Type B pancreatic cell (in vitro differentiated cells): ENCODE data around the gene ARVCF. TPM values are rescaled to one million over a fixed set of nuclear protein-coding genes. Genes with fewer than 3 reads are reported as not detected.
A peak's percentile ranks its signal among the peaks of the same experiment; 100 is the strongest.

Experiments
- DNase-seq: peaks from one replicate; pipeline ENCODE4 v3.0.0; 2021; ENCODE audit warnings: mixed read lengths; ENCODE audit not compliant: unreplicated experiment; ENCODE audit errors: extremely low spot score
- H3K27ac Mint-ChIP-seq: 2 replicates; pipeline ENCODE4 v1.8.0; 2021; ENCODE audit warnings: mild to moderate bottlenecking, mixed read lengths
- H3K27me3 Mint-ChIP-seq: 2 replicates; pipeline ENCODE4 v1.8.0; 2021; ENCODE audit warnings: mixed read lengths
- H3K36me3 Mint-ChIP-seq: 2 replicates; pipeline ENCODE4 v1.8.0; 2021; ENCODE audit warnings: mixed read lengths
- H3K4me1 Mint-ChIP-seq: one replicate; pipeline ENCODE4 v1.8.0; 2021; ENCODE audit warnings: mixed read lengths; ENCODE audit not compliant: unreplicated experiment
- H3K4me3 Mint-ChIP-seq: 2 replicates; pipeline ENCODE4 v1.8.0; 2021; ENCODE audit warnings: mild to moderate bottlenecking, mixed read lengths
- H3K9me3 Mint-ChIP-seq: 2 replicates; pipeline ENCODE4 v1.8.0; 2021; ENCODE audit warnings: mixed read lengths
- CTCF ChIP-seq: fragments of 200-600 bp; sonication (generic); conservative IDR thresholded peaks from 2 replicates; pipeline ENCODE4 v1.5.0; 2021; ENCODE audit warnings: antibody characterized with exemption, mild to moderate bottlenecking
- total RNA-seq: library from RNA; stranded (reverse); gene quantifications from 2 replicates; pipeline ENCODE4 v1.2.1, GENCODE V29; 2021; ENCODE audit warnings: low replicate concordance

ARVCF gene
- total RNA-seq, 1 donor from 2014 or later: 55.3 TPM

DNA sequence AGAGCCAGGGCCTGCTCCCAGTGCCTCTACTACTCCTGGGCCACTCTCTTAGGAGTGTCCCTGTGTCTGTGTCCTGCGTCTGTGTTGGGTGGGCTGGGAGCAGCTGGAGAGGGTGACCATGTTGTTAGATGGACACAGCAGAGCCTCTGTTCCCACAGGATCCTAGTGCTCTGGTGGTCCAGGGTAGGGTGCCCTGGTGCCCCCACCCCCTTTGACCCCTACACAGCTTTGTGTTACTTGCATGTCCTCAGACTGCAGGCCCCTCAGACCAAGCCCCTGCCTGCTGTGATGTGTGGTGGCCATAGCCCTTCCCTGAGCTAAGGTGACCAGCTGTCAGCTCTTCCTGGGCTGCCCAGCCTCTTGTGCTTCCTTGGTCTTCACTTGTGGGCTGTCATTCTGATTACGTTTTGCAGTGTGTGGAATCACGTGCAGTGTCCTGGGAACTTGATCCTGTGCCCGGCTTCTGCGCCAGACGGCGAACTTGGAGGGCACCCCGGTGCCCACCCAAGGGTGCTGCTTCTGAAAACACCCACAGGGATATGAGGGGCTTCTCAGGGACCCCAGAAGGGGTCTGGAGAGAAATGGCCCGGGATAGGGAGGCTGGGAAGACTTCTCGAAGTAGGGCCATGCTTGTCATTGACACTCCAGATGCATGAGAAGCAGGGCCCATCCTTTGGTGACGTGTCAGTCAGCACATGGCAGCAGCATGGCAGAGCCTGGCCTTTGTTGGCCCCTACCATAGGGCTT lies 5.8 kb upstream of the ARVCF start:
- Mint-ChIP-seq H3K27ac (peak overlapping the region; percentile 51), H3K9me3 (no peaks in the 10 kb centered on the region), H3K4me3 (peak overlapping the region; percentile 88), H3K36me3 (no peaks in the 10 kb centered on the region), H3K27me3 (peaks cover 28% of the 10 kb centered on the region), H3K4me1 (no peaks in the 10 kb centered on the region)
- DNase-seq: no peak
- TF ChIP-seq CTCF: no peak

DNA sequence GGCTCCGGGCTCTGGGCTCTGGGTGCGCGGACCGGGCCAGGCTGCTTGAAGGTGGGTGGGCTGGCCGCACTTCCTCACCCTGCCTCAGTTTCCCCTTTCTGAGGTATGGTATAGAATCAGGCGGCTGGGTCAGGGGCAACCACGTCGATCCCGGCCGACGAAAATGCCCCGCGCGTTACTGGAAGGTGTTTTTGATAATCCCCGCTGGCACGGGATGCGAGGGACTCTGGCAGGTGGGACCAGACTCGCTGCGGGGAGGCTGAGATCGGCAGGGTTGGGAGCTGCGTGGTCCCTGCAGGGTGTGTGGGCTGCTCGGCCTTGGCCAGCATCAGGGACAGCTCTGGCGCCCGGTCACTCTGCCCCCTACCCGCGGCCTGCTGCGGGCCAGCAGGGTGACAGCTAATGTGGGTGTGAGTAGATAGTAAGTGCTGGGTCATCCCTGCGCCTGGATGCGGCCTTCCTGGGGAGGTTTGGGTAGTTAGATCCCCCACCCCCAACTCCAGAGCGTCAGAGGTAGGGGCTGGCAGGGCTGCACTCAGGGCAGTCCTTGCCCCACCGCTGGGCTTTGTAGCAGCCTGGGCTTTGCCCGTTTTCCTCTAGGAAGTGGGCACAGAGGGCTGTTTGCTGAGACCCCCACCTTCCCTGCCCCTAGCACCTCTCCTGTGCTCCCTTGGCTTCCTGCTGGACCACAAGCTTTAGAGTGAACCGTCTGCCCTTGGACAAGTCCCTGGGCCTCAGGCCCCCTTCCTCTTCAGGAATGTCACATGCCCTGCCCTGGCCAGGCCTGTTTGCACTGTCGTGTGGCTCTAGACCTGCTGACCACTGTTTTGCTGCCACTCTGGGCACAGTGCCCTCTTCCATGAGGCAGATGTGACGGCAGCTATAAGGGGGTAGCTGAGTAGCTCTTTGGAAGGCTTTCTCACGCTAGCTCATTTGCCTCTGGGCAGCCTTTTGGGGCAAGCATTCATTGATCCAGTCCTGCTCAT lies 4.9 kb upstream of the ARVCF start:
- Mint-ChIP-seq H3K4me3 (peak overlapping the region; percentile 88), H3K36me3 (no peaks in the 10 kb centered on the region), H3K4me1 (no peaks in the 10 kb centered on the region), H3K27ac (peak overlapping the region; percentile 51), H3K27me3 (peaks cover 33% of the 10 kb centered on the region), H3K9me3 (no peaks in the 10 kb centered on the region)
- DNase-seq: no peak
- TF ChIP-seq CTCF: no peak

GRCh38 chr22:20020533-20021195 lies 4.0 kb upstream of the ARVCF start, which contains the start of gene TANGO2:
TANGO2 (plus strand) TSS chr22:20021110; CDS start chr22:20036799, 15,689 bp downstream.
- no peak for TF ChIP-seq CTCF
- Mint-ChIP-seq H3K4me1 (no peaks in the 10 kb centered on the region), H3K27ac (peak within 1 kb of the TSS; percentile 51), H3K4me3 (peak within 1 kb of the TSS; percentile 88), H3K36me3 (no peaks in the 10 kb centered on the region), H3K27me3 (peaks cover 34% of the 10 kb centered on the region), H3K9me3 (no peaks in the 10 kb centered on the region)
- peak; percentile 95 for DNase-seq

DNA sequence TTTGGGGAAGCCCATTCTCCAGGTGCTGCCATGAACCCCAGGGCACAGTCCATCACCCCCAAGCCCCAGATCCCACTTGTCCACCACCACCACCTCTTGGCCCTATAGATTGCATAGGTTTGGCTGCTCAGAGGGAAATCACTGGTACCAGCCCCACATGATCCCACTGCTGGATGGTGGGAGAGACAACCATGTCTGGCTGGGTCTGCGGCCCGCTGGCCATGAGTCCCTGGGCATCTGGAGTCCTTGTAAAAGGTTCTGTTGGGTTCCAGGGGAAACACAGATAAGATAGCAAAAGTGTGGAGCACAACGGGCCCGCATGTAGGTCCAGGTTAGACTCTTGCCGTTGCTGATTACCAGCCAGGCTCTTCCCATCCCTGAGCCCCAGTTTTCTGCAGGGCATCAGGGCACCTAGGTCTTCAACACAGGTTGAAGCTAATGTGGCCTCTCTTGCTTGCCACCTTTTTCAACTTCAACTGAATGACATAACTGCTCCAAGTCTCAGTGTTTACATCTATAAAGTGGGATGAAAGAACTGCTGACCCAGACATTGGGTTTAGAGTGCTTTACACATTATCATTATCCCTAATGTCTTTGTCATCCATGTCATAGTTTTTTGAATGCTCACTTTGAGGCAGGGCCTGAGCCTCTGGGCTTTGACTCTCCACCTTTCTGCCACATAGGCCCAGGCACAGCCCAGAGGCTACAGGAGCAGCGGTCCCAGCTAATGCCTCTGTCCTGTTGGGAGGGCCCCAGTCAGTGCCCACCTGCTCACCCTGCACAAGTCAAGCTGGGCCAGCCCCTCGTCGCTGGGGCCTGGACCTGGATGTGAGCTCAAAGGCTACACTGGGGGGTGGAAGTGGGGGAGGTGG lies 3.3 kb upstream of the ARVCF start:
- Mint-ChIP-seq H3K9me3 (no peaks in the 10 kb centered on the region), H3K27ac (peak overlapping the region; percentile 34), H3K36me3 (no peaks in the 10 kb centered on the region), H3K27me3 (peaks cover 42% of the 10 kb centered on the region), H3K4me1 (no peaks in the 10 kb centered on the region), H3K4me3 (peak overlapping the region; percentile 83)
- TF ChIP-seq CTCF: no peak
- no peak for DNase-seq
